Activated CD4-positive, alpha-beta T cell treated with anti-CD3 and anti-CD28 coated beads, Interleukin-2, Interleukin-4, amounts not matched to agents 100 ng/mL and 50 ng/mL, durations not matched to agents 16 hours and 8 hours (primary cell): ENCODE results near the gene DIP2A.
"Not testable (repeated sequence)": the region's sequence is repeated elsewhere in the genome, so short reads cannot be mapped to it uniquely, and the experiment has no call there.

Source experiments
- DNase-seq: peaks from one replicate; pipeline ENCODE4 v3.0.0-alpha.2; 2020; ENCODE audit warnings: low spot score

DIP2A gene

DNA sequence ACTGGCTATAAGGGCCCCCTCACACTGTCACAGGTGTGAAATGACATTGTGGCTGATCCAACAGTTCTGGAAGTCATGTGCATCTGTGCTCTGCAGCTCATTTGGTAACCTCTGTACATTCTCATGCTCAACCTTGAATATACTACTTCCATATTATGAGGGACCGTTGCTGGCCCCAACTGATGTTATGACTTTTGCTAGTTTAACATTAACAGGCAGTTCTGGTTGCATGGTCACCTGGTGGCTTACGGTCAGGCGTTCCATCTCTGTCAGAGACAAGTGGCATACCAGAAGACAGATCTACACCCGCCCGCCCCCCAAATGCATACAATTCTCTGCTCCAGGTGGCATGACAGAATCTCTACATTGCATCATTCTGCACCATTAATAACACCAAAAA lies 6.0 kb upstream of the DIP2A start:
- DNase-seq: no peak

GRCh38 chr21:46454142-46454541 lies 4.5 kb upstream of the DIP2A start:
- DNase-seq: no peak

DNA sequence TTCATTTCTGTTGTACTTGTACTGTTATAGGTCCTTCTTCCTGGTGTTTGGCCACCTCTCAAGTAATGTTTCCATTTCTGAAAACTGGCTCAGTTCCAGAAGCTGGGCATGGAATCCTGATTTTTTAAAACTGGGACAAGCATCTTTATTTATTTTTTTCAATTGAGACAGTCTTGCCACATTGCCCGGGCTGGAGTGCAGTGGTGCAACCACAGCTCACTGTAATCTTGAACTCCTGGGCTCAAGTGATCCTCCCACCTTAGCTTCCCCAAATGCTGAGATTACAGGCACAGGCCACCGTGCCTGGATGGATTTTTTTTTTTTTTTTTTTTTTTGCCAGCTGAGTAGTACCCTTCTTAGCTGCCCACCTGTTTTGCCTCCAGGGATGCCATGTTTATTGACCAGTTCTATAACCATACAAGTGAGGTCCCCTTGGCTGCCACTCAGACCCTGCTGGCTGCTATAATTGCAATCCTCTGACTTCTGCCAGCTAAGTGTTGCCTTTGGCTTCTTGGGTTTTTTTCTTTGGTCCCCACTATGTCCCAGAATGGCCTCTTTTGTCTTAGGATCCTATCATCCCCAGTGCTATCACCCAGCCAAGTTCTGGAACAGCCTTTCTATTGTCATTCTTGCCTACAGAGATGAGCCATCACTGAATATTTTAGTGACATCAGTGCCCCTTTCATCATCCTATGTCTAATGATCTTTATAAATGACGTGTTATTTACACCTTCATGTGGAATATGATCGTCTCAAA lies 3.9 kb upstream of the DIP2A start:
- DNase-seq: no peak

GRCh38 chr21:46455575-46456385 lies 2.9 kb upstream of the DIP2A start:
- DNase-seq: no peak

- DNase-seq: no peak
These were observed 1.9 kb upstream of the DIP2A start for GRCh38 chr21:46456750-46457149.

DNA sequence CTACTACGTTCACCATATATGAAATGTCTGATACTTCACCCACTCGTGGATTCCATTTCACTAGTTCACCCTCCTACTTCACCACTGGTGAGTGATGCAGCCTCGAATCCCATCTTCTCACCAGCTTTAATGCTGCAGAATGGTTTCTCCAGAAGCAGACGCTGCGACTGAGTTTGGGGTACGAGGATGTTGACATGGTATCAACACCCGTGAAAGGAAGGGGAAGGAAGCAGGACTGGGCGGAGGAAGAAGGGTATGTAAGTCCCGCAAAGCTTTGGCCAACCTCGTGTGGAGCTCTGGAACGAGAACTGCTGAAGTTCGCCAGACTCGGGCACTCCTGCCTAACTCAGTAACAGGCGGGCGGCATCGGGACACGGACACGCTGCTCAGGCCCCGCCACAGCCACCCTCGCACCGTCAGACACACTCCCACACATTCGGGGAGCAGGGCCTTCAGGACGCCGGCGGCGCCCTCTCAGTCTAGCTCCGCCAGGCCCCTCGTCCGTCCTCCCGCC lies 833 bp upstream of the DIP2A start:
- DNase-seq: peak; percentile 35

DNA sequence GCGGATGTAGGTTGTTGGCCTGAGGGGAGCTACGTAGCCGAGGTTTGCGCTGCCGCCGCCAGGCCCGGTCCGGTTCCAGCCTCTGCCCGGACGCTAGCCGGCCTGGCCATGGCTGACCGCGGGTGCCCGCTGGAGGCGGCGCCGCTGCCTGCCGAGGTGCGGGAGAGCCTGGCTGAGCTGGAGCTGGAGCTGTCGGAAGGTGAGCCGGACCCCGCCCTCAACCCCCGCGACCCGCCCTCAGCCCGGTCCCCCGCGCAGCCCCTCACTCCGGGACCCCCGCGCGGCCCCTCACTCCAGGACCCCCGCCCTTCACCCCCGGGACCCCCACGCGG lies 299 bp downstream of the DIP2A start:
- no peak for DNase-seq

DNA sequence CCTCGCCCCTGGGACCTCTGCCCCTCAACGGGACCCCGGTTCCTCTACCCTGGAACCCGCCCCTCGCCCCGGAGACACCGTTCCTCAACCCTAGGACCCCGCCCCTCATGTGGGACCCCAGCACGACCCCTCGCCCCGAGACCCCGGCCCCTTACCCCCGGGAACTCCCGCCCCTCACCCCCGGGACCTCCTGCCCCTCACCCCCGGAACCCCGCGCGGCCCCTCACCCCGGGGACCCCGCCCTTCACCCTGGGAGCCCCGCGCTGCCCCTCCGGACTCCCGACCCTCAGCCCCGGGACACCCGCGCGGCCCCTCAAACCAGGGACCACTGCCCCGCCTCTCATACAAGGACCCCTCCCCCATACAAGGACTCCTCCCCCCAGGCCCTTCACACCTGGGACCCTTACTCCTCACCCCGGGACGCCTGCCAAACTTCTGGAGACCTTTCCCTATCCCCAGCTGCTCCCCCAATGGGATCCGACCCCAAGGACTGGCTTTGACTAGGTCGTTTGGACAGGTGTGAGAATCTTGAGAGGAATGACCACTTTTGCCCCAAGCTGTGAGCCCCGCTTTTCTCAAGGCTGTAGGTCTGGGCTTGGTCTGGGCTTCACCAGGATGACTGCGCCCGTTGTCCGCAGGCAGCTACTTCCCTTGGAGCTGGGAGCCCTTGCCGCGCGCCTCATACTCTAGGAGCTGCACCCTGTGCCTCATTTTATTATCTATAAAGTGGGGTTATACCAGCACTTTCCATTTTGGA lies 843 bp downstream of the DIP2A start:
- no peak for DNase-seq

- DNase-seq: no peak
These were observed 3.2 kb downstream of the DIP2A start for GRCh38 chr21:46461909-46462308.

GRCh38 chr21:46465153-46465552 lies 6.5 kb downstream of the DIP2A start:
- DNase-seq: not testable (repeated sequence)

- no peak for DNase-seq
These were observed 7.0 kb downstream of the DIP2A start for GRCh38 chr21:46465651-46466050.

DNA sequence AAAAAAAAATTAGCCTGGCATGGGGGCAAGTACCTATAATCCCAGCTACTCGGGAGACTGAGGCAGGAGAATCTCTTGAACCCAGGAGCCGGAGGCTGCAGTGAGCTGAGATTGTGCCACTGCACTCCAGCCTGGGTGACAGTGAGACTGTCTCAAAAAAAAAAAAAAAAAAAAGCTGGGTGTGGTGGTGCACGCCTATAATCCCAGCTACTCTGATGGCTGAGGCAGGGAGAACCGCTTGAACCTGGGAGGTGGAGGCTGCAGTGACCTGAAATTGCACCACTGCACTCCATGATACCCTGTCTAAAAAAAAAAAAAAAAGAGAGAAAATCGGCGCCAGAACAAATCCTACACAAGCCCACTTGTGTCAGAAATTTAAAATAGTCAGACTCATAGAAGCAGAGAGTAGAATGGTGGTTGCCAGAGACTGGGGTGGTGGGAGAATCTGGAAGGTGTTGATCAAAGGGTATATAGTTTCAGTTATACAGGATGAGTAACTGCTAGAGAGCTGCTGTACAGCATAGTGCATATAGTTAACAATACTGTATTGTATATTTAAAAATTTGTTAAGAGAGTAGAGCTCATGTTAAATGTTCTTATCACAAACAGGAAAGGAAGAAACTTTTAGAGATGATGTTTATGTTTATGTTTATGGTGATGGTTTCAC lies 9.6 kb downstream of the DIP2A start:
- DNase-seq: no peak

GRCh38 chr21:46469275-46469674 lies 10.6 kb downstream of the DIP2A start:
- no peak for DNase-seq

DNA sequence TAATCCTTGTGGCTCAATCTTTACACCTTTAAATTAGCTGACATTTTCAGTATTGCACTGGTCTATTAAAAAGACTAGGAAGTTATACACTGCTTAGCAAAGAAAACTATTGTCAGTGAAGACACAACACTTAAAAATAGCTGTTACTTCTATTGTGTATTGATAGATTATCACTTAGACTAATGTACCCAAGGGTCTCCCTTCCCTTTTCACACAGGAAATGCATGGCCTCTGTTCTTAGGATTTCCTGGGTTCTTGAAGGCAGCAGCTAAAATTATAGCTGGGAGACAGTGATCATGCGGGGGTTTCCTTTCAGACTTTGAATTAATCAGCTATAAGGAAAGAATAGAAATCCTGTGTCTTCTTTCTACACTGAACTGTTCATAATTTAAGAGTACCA lies 12.8 kb downstream of the DIP2A start:
- DNase-seq: no peak

DNA sequence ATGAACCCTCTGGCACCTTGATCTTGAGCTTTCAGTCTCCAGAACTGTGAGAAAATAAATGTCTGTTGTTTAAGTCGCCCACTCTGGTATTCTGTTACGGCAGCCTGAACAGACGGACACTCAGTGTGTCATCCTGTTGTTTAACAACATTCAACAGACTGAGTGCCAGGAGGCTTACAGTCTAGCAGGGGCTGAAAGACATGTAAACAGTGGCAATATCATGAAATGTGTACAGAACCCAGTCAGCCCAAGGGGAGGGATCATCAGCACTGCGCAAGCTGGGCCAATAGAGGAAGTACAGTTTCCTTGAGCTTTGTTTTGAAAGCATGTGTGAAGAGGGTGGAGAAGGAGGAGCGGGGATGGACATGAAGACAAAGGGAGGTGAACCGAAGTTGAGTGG lies 13.6 kb downstream of the DIP2A start:
- no peak for DNase-seq

- DNase-seq: no peak
These were observed 15.7 kb downstream of the DIP2A start for GRCh38 chr21:46474382-46474781.

DNA sequence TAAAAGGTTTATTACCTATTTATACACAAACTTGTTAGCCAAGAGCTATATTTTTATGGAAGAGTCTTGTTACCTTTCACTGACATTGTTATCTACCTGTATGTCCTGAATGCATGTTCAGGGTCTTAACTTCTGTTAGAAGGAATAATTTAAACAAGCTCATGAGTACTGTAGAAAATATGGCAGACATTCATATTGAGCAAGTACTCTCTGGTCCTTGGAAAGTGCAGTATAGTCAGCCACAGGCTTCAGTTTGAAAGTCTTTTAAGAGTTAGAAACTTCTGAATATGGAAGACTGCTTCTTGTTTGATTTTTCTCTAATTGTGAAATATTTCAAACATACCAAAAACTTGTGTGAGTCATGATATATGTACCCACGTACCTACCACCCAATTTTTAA lies 16.6 kb downstream of the DIP2A start:
- DNase-seq: no peak

DNA sequence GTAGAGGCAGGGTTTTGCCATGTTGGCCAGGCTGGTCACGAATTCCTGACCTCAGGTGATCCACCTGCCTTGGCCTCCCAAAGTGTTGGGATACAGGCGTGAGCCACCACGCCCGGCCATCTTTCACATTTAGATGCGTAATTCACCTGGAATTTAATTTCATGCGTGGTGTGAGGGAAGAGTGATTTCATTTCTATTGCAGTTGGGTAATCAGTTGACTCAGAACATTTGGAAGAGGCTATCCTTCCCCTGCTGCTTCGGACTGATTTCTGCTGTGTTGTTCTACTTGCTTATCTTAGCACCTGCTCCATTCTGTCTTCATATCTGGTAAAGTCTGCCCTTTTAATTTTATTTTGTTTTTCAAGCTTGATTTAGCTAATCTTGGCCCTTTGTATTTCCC lies 19.1 kb downstream of the DIP2A start:
- DNase-seq: no peak

DNA sequence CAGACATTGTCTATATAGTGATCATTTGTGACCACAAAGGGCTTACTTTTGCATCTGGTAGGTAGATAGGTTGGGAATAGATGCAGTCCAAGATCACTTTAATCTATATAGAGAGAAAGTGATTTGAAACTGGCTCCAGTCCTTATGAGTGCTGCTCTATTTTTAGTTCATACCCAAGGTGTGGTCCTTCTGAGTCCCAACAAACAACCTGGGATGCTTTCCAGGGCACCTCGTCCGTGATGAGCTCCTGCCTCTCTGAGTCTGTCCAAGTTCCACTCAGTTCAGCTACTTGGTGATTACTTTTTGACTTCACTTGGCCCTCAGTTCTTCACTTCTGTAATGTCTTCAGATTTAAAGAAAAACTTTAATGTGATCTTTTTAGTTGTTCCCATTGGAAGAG lies 20.2 kb downstream of the DIP2A start:
- no peak for DNase-seq

- no peak for DNase-seq
These were observed 21.8 kb downstream of the DIP2A start for GRCh38 chr21:46480466-46480865.

DNA sequence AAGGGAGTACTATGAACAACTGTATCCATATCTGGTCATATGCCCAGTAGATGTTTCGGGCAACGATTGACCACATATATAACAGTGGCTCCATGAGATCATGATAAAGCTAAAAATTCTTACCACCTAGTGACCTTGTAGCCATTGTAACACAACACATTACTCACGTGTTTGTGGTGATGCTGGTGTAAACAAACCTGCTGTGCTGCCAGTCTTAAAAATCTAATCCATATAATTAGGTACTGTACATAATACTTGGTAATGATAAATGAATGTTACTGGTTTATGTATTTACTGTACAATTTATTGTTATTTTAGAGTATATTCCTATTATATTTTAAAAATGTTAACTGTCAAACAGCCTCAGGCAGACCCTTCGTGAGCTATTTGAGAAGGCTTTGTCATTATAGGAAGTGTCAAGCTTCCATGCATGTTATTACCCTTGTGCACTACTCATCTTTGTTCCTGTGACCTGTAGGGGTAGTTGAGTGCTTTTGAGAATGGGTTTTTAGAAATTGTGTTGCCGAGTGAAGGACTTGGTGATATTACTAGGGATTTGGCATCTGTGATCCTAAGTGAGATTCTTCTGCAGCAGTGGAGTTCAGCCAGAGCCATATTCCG lies 23.6 kb downstream of the DIP2A start:
- no peak for DNase-seq

DNA sequence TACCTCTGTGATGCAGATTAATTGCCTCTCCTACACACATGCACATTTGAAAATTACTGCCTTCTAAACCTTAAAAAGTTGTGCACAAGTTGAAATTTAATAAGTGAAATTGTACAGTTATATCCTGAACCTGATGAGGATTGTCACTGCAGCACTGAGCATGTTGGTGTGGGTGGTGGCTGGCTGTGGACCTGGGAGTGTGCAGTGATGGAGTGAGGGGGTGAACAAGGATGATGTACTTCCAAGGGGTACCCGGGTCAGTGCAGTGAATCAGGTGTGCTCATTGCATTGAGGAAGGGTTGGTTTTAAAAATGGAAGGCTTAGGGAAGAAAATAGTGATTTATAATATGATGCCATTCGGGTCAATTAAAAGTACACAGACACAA lies 24.1 kb downstream of the DIP2A start:
- DNase-seq: no peak
